NCI-H510A treated with DMSO at 0.1 percent for 48 hours (cell line): ENCODE measurements around the gene RPUSD3.

Experiments
- DNase-seq: peaks from one replicate; lab custom pipeline; 2025; lab: John Stamatoyannopoulos, UW

The RPUSD3 gene

DNA sequence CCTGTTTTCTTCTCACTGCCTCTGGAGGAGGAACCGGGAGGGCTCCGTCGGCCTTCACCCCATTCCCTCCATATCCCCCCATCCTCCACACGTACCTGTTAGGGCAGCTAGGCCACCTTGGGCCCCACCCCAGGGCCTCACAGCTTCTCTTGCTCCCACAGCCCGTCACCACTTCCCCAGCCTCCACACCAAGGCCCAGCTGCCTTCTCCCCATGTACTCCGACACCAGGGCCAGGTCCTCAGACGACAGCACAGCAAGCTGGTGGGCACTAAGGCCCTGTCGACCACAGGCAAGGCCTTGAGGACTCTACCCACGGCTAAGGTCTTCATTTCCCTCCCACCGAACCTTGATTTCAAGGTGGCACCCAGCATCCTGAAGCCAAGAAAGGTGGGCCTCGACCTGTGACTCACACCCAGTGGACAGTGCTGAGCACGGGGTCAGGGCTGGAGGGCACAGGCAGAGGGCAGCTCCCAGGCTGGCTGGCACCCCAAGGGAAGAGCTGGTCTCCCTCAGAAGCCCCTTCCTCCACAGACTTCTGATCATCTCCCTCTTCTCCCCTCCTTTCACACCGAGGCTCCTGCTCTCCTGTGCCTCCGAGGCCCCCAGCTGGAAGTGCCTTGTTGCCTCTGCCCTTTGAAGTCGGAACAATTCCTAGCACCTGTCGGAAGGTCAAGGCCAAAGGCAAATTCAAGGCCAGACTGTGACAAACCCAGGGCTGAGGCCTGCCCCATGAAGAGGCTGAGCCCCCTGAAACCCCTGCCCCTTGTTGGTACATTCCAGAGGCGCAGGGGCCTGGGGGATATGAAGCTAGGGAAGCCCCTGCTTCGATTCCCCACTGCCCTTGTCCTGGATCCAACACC is 9.1 kb downstream of the RPUSD3 start:
- DNase-seq, result no peak

DNA sequence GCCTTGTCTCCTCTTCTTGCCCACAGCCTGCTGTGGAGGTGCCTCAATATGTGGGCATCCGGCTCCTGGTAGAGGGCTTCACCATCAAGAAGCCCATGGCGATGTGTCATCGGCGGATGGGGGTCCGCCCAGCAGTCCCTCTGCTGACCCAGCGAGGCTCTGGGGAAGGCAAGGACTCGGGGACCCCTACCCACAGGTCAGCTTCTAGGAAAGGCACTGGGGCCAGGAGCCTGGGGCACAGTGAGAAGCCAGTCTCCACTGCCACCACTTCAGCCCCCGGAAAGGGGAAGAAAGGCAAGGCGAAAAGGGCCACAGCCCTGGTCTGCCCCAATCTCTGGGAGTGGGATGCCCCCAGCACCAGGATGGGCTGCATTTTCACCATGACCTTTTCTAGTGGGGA is 10.7 kb downstream of the RPUSD3 start:
- no peak for DNase-seq

DNA sequence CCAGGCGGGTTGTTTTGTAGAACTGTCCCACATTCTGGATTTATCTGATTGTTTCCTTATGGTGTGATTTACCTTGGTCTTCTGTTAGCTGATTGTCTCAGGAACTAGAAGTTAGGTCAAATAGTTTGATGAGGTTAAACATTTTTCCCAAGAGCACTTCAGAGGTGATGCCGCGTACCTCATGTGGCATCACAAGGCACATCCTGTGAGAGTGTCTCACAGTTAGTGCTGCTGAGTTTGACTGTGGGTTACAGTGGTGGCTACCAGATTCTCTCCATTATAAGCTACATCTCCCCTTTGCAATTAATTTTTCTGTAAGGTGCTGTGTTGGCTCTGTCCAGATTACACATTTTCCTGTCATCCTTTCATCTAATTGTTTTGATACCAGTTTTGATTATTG is 12.6 kb downstream of the RPUSD3 start:
- no peak for DNase-seq

DNA sequence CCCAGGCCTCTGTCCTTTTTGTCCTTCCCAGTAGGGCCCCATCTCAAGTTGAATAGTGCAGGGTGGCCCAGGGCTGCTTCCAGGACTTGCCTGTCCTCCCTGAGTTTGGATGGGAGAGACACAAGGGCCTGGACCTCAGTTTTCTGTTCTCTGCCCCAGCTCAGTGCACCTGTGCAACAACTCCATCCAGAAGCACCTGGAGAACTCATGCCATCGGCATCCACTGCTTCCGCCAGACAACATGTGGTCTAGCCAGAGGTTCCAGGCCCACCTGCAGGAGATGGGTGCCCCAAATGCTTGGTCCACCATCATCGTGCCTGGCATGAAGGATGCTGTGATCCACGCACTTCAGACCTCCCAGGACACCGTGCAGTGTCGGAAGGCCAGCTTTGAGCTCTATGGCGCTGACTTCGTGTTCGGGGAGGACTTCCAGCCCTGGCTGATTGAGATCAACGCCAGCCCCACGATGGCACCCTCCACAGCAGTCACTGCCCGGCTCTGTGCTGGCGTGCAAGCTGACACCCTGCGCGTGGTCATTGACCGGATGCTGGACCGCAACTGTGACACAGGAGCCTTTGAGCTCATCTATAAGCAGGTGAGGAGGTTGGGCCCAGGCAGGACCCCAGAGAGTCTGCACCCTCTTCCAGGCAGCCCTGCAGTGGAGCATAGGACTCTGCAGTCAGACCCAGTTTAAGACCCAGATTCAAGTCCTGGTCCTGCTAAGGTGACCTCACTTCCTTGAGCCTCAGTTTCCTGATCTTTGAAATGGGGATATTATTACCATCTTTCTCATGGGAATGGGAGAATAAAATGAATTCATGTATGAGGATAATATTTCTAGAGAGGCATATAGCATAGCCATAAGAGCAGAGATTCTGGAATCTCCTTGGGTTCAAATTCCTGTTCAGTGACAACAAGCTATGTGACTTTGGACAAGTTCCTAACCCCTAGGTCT is 14.7 kb downstream of the RPUSD3 start:
- DNase-seq, result no peak

DNA sequence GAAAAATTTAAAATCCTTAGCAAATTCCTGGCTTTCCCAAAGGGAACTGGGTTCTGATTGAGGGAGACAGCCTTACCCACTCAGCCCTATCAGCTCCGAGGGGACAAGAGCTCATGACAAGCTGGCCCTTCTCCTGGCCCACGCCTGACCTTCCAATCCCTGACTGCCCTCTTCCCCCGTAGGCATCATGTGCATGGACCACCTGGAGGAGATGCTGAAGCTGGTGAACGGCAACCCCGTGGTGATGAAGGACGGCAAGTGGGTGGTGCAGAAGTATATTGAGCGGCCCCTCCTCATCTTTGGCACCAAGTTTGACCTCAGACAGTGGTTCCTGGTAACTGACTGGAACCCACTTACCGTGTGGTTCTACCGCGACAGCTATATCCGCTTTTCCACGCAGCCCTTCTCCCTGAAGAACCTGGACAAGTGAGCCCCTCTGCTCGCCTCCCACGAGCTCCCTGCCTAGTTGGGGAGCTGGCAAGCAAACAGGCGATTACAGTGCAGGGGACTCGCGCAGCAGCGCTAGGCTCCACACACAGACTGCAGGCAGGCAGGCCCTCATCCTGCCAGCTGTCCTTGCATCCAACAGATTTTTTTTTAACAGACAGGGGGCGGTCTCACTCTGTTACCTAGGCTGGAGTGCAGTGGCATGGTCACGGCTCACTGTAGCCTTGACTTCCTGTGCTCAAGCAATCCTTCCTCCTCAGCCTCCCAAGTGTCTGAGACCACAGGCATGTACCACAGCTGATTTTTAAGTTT is 16.8 kb downstream of the RPUSD3 start:
- DNase-seq, result no peak

DNA sequence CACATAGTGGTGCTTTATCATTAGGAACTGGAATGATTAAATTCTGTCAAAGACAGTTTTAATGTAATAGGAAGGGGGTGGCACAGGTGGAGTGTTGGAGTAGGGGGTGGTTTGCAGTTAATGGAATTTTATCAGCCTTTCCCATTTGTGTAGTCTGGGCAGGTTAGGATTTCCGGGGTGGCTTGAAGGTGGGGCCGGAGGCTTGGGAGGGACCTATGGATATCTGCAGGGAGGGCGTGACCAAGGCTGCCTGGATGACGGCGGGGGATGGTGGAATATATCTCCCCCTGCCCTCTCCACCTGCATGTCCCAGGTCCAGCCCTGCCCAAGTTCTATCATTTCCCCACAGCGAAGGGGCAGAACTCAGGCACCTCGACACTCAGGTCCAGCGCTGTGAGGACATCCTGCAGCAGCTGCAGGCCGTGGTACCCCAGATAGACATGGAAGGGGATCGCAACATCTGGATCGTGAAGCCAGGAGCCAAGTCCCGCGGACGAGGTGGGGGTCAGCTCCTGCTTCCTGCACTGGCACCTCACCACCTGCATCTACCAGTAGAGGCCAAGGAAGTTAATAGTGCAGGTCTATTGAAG is 18.3 kb downstream of the RPUSD3 start:
- no peak for DNase-seq

DNA sequence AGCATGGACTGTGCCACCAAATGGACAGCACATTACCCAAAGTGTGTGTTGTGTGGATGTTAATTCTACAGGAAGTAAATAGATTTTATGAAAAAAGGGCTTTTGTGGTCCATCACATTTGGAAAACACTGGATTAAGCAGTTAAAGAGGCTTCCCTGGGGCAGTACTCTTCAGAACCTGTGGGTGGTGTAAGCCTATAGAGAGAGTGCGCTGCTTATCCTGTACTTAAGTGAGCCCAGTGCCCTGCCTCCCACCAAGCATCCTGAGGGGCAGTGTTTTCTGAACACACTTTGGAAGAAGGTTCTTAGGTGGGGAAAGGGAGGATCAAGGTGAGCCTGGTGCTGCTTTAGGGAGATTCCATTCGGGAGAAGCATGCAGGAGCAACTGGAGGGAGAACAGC is 22.9 kb downstream of the RPUSD3 start:
- peak; percentile 1 for DNase-seq

DNA sequence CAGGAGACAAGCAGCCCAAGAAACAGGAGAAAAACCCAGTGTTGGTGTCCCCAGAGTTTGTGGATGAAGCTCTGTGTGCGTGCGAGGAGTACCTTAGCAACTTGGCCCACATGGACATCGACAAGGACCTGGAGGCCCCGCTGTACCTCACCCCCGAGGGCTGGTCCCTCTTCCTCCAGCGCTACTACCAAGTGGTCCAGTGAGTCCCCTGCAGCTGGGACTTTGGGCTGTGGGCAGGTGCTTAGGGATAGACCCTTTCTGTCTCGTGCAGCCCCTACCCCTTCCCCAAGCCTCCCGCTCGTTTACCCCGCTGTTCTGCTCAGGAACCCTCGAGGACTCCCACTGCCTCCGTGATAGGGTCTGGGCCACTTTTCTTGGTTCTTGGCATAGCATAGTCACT is 23.3 kb downstream of the RPUSD3 start:
- DNase-seq, result no peak

DNA sequence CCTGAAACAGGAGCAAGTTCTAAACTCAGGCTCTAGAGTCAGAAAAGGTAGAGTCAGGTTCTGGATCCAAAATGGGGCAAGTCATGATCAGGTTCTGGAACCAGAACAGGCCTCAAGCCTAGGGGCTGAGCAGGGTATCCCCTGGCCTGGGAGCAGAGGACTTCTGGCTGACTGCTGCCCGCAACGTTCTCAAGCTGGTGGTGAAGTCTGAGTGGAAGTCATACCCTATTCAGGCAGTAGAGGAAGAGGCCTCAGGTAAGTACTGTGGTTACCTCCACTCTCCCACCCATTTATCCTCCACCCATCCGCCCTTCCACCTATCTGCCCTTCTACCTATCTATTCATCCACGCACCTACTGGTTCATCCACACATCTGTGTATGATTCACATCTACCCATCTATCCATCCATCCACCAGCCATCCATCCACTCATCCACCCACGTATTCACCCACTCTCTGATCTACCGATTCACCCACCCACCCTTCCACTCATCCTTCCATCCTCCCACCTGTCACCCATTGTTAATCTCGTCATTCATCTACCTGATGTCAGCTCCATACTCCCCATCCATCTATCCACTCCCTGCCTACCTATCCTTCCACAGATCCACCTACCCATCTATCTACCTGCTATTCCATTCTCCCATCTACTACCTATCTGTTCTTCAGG is 25.0 kb downstream of the RPUSD3 start:
- DNase-seq, result no peak

DNA sequence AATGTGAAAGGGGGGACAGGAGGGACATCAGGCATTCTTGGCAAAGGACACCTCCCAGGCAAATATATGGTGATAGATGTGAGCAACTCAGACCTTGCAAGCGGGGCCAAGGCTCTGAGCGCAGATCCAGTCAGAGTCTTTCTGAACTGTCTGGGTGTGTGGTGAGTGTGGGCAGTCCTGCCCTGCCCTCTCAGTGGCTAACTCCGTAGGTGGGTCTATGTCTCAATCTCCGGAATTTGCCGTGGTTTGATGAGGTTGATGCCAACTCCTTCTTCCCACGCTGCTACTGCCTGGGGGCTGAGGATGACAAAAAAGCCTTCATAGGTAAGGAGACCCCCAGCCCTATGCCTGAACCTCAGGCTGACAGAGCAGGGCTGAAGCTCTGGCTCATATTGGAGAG is 26.4 kb downstream of the RPUSD3 start:
- DNase-seq, result no peak

DNA sequence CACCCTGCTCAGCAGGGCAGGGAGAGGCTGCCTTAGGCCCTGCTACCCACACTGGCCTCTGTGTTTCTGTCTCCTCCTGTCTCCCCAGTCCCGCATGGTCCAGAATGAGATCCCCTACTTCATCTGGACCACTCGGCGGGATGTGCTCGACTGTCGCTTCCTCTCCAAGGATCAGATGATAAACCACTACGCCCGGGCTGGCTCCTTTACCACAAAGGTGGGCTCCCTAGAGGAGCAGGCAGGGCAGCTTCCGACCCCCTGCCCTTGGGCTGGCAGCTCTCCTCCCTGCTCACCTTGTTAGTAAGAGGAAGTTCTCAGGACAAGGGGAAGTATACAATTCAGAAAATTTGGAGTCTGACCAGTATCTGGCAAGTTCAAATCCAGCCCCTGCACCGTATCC is 27.8 kb downstream of the RPUSD3 start:
- no peak for DNase-seq

DNA sequence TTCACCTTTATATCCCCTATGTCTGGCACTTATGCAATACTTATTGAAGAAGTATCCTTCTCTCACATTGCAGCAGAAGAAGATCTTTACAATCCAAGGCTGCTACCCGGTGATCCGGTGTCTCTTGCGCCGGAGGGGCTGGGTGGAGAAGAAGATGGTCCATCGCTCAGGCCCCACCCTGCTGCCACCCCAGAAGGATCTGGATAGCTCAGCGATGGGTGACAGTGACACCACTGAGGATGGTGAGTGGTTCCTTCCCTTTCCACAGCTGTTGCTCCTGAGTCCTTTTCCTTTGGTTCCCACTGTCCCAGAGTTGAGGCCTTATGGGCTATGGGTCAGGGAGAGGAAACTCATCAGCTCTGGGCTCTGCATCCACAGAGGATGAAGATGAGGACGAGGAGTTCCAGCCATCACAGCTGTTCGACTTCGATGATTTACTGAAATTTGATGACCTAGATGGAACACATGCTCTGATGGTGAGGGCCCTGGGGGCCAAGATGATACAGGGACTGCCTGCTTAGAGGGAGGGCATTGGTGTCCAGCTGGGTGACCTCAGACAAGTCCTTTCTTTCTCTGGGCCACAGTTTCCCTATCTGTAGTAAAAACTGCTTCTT is 30.8 kb downstream of the RPUSD3 start:
- no peak for DNase-seq

DNA sequence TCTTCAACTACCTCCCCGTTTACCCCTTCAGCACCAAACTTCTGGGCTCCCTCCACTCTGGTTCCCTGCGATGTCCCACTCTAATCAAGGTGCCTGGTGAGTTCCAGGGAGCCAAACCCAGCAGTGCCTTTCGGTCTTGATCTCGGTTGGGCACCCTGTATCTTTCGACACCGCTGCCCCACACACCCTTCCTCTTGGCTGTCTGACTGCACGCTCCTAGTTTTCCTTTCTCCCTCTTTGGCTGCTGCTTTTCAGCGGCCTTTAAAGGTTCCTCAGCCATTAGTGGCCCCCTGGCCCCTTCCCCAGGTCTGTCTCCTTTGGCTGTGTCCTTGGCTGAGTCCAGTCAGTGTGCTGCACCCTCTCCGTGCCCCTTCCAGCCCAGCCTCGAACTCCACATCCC is 33.0 kb downstream of the RPUSD3 start:
- DNase-seq, result no peak

DNA sequence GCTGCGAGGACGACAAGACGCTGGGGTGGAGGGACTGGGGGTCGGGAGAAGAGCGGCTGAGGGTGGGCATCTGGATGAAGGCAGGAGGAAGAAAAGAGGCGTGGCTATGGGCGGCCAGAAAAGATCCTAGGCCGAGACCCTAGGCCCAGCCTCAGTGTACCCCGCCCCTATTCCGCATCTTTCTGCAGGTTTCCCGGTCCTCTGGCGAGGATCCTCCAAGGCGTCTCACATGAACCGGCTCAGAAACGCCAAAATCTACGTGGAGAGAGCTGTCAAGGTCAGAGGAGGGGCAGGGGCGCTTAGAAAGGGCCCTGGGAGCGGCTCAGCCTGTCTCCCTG is 33.4 kb downstream of the RPUSD3 start:
- DNase-seq, result no peak

DNA sequence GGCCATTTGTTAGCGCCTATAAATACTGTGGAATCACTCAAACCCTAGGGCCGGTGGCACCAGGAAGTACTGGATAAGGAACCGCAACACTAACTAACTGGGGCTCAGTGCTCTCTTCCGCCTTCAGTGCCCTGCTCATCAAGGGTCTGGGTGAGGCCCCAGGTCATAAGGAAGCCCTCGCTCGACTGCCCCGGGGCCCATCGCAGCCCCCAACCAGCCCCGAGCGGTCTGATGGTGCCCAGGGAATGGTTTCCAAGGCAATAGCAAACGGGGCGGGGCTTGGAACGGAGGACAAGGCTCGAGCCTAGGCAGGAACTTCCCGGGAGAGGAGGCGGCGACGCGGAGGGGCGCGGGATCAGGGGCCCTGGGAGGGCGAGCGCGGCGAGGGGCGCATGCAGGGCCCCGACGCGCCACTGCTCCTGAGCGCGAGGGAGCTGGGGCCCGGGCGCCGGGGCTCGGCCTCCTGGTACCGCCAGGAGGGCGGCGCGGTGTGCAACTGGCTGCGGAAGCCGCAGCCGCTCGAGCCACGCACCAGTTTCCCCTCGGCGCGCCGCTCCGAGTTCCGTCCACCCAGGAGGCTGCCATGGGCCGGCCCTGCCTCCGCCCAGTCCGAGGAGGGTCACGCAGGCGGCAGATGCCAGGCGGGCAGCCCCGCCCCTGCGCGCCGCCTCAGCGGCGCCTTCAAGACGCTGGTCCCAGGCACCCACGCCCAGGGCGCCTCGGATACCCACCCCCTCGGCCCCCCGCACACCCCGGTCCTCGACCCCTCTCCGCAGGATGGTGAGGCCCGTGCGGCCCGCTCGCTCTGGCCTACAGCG is 34.0 kb downstream of the RPUSD3 start, which contains the start of gene TTLL3:
TSS of gene TTLL3 (plus strand) at position 648 of the 818 bp plus-strand sequence. CDS start 400 bp downstream, outside the sequence.
- DNase-seq, result peak; percentile 43

DNA sequence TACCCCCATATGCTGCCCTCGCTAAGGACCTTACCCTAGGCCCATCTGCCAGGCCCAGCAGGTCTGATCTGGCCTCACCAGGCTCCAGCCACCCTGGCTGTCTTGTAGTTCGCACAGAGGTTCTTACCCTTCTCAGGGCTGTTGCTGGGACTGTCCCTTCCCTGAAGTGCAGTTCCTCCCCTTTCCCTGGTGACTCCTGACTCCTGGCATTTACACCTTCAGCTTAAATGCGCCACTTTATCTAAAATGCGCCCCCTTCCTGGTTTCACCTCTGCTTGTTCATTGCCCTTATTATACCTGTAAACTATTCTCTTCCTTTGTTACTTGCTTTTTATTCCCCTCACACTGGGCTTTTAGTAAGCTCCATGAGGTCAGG is 34.6 kb downstream of the RPUSD3 start:
- peak; percentile 43 for DNase-seq

DNA sequence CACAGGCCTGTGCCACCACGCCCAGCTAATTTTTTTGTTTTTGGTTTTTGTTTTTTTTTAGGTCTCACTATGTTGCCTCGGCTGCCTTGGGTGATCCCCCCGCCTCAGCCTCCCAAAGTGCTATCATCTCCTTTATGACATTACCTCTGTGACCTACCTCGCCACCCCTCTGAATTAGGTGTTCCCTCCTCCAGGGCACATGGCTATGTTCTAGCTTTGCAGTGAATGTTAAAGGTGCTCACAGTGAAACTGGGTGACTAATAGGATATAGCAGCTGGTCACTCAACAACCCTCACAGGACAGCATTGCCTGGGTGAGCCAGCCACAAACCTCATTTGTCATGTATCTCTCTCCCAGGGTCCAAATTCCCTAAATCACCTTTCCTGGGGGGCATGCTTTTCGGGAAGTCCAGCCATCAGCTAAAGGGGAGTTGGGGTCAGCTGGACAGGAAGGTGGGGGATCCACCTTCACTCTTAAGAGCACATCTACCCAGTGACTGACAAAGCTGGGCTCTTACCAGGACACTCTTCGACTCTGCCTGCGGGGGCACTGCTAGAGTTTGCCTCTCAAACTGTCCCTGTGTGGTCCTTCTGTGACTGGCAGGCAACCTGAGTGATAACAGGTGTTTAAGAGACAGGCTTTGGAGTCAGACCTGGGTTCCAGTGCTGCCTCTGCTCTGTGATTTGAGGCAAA is 35.3 kb downstream of the RPUSD3 start:
- DNase-seq, result no peak

DNA sequence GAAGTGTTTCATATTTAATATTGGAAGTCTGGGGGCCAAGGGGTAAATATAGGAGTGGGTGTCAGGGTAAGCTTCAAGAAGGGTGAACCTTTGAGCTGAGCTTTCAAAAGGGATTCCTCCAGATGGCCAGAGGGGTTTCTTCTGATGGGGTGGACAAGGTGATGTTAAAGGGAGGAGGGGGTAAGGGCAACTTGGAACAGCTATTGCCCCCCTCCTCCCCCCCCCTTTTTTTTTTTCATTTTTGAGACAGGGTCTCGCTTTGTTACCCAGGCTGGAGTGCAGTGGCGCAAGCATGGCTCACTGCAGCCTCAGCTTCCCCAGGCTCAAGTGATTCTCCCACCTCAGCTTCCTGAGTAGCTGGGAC is 35.8 kb downstream of the RPUSD3 start:
- DNase-seq, result no peak
